ENCODE data around the gene PORCN. TPM values are rescaled to one million over a fixed set of nuclear protein-coding genes. Genes with fewer than 3 reads are reported as not detected.

Gene PORCN
- total RNA-seq, 1 donor from 2014 or later = 15.1 TPM

GRCh38 chrX:48504261-48504660 lies 4.5 kb upstream of the PORCN start:
- H3K36me3 Mint-ChIP-seq (ENCODE audit: low read depth) = no peaks in the 10 kb centered on the region
- no peak for DNase-seq (ENCODE audit: low spot score)
- intact Hi-C loops (cut with micrococcal nuclease) = no loop called here
- no peak overlapping the region for H3K27ac Mint-ChIP-seq
- no peaks in the 10 kb centered on the region for H3K27me3 Mint-ChIP-seq (ENCODE audit: insufficient read depth)
- no peak overlapping the region for H3K4me3 Mint-ChIP-seq
- peaks cover under 1% of the 10 kb centered on the region for H3K4me1 Mint-ChIP-seq (ENCODE audit: low read depth)
- H3K9me3 Mint-ChIP-seq = no peaks in the 10 kb centered on the region

- no peak overlapping the region for H3K4me3 Mint-ChIP-seq
- H3K27ac Mint-ChIP-seq = no peak overlapping the region
- H3K9me3 Mint-ChIP-seq = no peaks in the 10 kb centered on the region
- intact Hi-C loops (cut with micrococcal nuclease) = loop anchor here (5.0 kb wide), 1 partner anchor 37 kb away; no protein-coding TSS in a partner anchor
- no peaks in the 10 kb centered on the region for H3K36me3 Mint-ChIP-seq (ENCODE audit: low read depth)
- no peak for DNase-seq (ENCODE audit: low spot score)
- H3K27me3 Mint-ChIP-seq (ENCODE audit: insufficient read depth) = no peaks in the 10 kb centered on the region
- H3K4me1 Mint-ChIP-seq (ENCODE audit: low read depth) = peaks cover 11% of the 10 kb centered on the region
These were observed 3.3 kb upstream of the PORCN start for GRCh38 chrX:48505481-48505880.

GRCh38 chrX:48507246-48507645 lies 1.5 kb upstream of the PORCN start:
- intact Hi-C loops (cut with micrococcal nuclease) = loop anchor here (5.0 kb wide), 1 partner anchor 35 kb away; no protein-coding TSS in a partner anchor
- Mint-ChIP-seq H3K27me3 (ENCODE audit: insufficient read depth) (no peaks in the 10 kb centered on the region), H3K4me3 (peak overlapping the region; percentile 61), H3K27ac (no peak overlapping the region), H3K4me1 (ENCODE audit: low read depth) (peaks cover 21% of the 10 kb centered on the region), H3K9me3 (no peaks in the 10 kb centered on the region), H3K36me3 (ENCODE audit: low read depth) (peaks cover 2% of the 10 kb centered on the region)
- no peak for DNase-seq (ENCODE audit: low spot score)

GRCh38 chrX:48509245-48509590 lies 426 bp downstream of the PORCN start:
- peak overlapping the region; percentile 93 for H3K4me3 Mint-ChIP-seq
- peak overlapping the region; percentile 90 for H3K27ac Mint-ChIP-seq
- intact Hi-C loops (cut with micrococcal nuclease) = loop anchor here (2.0 to 5.0 kb wide), 2 partner anchors 33 to 40 kb away; no protein-coding TSS in a partner anchor
- peaks cover 21% of the 10 kb centered on the region for H3K4me1 Mint-ChIP-seq (ENCODE audit: low read depth)
- no peak for DNase-seq (ENCODE audit: low spot score)
- peaks cover 2% of the 10 kb centered on the region for H3K36me3 Mint-ChIP-seq (ENCODE audit: low read depth)
- no peaks in the 10 kb centered on the region for H3K27me3 Mint-ChIP-seq (ENCODE audit: insufficient read depth)
- H3K9me3 Mint-ChIP-seq = no peaks in the 10 kb centered on the region

- H3K27me3 Mint-ChIP-seq (ENCODE audit: insufficient read depth) = no peaks in the 10 kb centered on the region
- peak overlapping the region; percentile 93 for H3K4me3 Mint-ChIP-seq
- H3K4me1 Mint-ChIP-seq (ENCODE audit: low read depth) = peaks cover 21% of the 10 kb centered on the region
- intact Hi-C loops (cut with micrococcal nuclease) = loop anchor here (2.0 to 5.0 kb wide), 2 partner anchors 33 to 41 kb away; no protein-coding TSS in a partner anchor
- H3K27ac Mint-ChIP-seq = peak overlapping the region; percentile 90
- no peaks in the 10 kb centered on the region for H3K9me3 Mint-ChIP-seq
- DNase-seq (ENCODE audit: low spot score) = no peak
- H3K36me3 Mint-ChIP-seq (ENCODE audit: low read depth) = peaks cover 4% of the 10 kb centered on the region
These were observed 827 bp downstream of the PORCN start for GRCh38 chrX:48509619-48510018.

- Mint-ChIP-seq H3K36me3 (ENCODE audit: low read depth) (peaks cover 12% of the 10 kb centered on the region), H3K27ac (no peak overlapping the region), H3K9me3 (no peaks in the 10 kb centered on the region), H3K4me3 (no peak overlapping the region), H3K4me1 (ENCODE audit: low read depth) (peaks cover 21% of the 10 kb centered on the region), H3K27me3 (ENCODE audit: insufficient read depth) (no peaks in the 10 kb centered on the region)
- intact Hi-C loops (cut with micrococcal nuclease) = no loop called here
- no peak for DNase-seq (ENCODE audit: low spot score)
These were observed 2.8 kb downstream of the PORCN start for GRCh38 chrX:48511560-48511959.

- no peak overlapping the region for H3K27ac Mint-ChIP-seq
These were observed 3.7 kb downstream of the PORCN start for GRCh38 chrX:48512371-48512935.

GRCh38 chrX:48513670-48514069 lies 4.9 kb downstream of the PORCN start:
- Mint-ChIP-seq H3K27ac (no peak overlapping the region), H3K36me3 (ENCODE audit: low read depth) (peaks cover 13% of the 10 kb centered on the region), H3K9me3 (no peaks in the 10 kb centered on the region), H3K4me1 (ENCODE audit: low read depth) (peaks cover 21% of the 10 kb centered on the region), H3K4me3 (no peak overlapping the region), H3K27me3 (ENCODE audit: insufficient read depth) (no peaks in the 10 kb centered on the region)
- no peak for DNase-seq (ENCODE audit: low spot score)
- intact Hi-C loops (cut with micrococcal nuclease) = no loop called here

More at GRCh38 chrX:48512371-48512935, 3.7 kb downstream of the PORCN start:
- Mint-ChIP-seq H3K4me1 (ENCODE audit: low read depth) (peaks cover 21% of the 10 kb centered on the region), H3K9me3 (no peaks in the 10 kb centered on the region), H3K4me3 (no peak overlapping the region), H3K27me3 (ENCODE audit: insufficient read depth) (no peaks in the 10 kb centered on the region), H3K36me3 (ENCODE audit: low read depth) (peaks cover 13% of the 10 kb centered on the region)
- DNase-seq (ENCODE audit: low spot score) = no peak
- intact Hi-C loops (cut with micrococcal nuclease) = no loop called here

- DNase-seq (ENCODE audit: low spot score) = no peak
- H3K9me3 Mint-ChIP-seq = no peaks in the 10 kb centered on the region
- H3K36me3 Mint-ChIP-seq (ENCODE audit: low read depth) = peaks cover 14% of the 10 kb centered on the region
- H3K4me1 Mint-ChIP-seq (ENCODE audit: low read depth) = peaks cover 22% of the 10 kb centered on the region
- no peak overlapping the region for H3K4me3 Mint-ChIP-seq
- H3K27ac Mint-ChIP-seq = no peak overlapping the region
- intact Hi-C loops (cut with micrococcal nuclease) = no loop called here
- no peaks in the 10 kb centered on the region for H3K27me3 Mint-ChIP-seq (ENCODE audit: insufficient read depth)
These were observed 5.5 kb downstream of the PORCN start for GRCh38 chrX:48514126-48514806.

- Mint-ChIP-seq H3K27me3 (ENCODE audit: insufficient read depth) (no peaks in the 10 kb centered on the region), H3K4me3 (no peak overlapping the region), H3K9me3 (no peaks in the 10 kb centered on the region), H3K36me3 (ENCODE audit: low read depth) (peaks cover 14% of the 10 kb centered on the region), H3K27ac (no peak overlapping the region), H3K4me1 (ENCODE audit: low read depth) (peaks cover 19% of the 10 kb centered on the region)
- DNase-seq (ENCODE audit: low spot score) = no peak
- intact Hi-C loops (cut with micrococcal nuclease) = no loop called here
These were observed 6.2 kb downstream of the PORCN start for GRCh38 chrX:48514868-48515460.

GRCh38 chrX:48515842-48516241 lies 7.0 kb downstream of the PORCN start:
- Mint-ChIP-seq H3K27ac (no peak overlapping the region), H3K36me3 (ENCODE audit: low read depth) (peaks cover 14% of the 10 kb centered on the region), H3K4me1 (ENCODE audit: low read depth) (peaks cover 19% of the 10 kb centered on the region), H3K27me3 (ENCODE audit: insufficient read depth) (no peaks in the 10 kb centered on the region), H3K9me3 (no peaks in the 10 kb centered on the region), H3K4me3 (no peak overlapping the region)
- intact Hi-C loops (cut with micrococcal nuclease) = no loop called here
- no peak for DNase-seq (ENCODE audit: low spot score)

GRCh38 chrX:48516285-48516684 lies 7.5 kb downstream of the PORCN start:
- no peak for DNase-seq (ENCODE audit: low spot score)
- Mint-ChIP-seq H3K27me3 (ENCODE audit: insufficient read depth) (no peaks in the 10 kb centered on the region), H3K4me3 (no peak overlapping the region), H3K9me3 (no peaks in the 10 kb centered on the region), H3K27ac (no peak overlapping the region), H3K4me1 (ENCODE audit: low read depth) (peaks cover 19% of the 10 kb centered on the region), H3K36me3 (ENCODE audit: low read depth) (peaks cover 12% of the 10 kb centered on the region)
- intact Hi-C loops (cut with micrococcal nuclease) = no loop called here

- peaks cover 12% of the 10 kb centered on the region for H3K36me3 Mint-ChIP-seq (ENCODE audit: low read depth)
- peaks cover 18% of the 10 kb centered on the region for H3K4me1 Mint-ChIP-seq (ENCODE audit: low read depth)
- no peaks in the 10 kb centered on the region for H3K9me3 Mint-ChIP-seq
- H3K4me3 Mint-ChIP-seq = no peak overlapping the region
- no peak for DNase-seq (ENCODE audit: low spot score)
- intact Hi-C loops (cut with micrococcal nuclease) = no loop called here
- H3K27ac Mint-ChIP-seq = no peak overlapping the region
- H3K27me3 Mint-ChIP-seq (ENCODE audit: insufficient read depth) = no peaks in the 10 kb centered on the region
These were observed 8.2 kb downstream of the PORCN start for GRCh38 chrX:48516987-48517386.
